CD4-positive, alpha-beta T cell (primary cell): ENCODE data around the gene GPR137. TPM values are rescaled to one million over a fixed set of nuclear protein-coding genes. Genes with fewer than 3 reads are reported as not detected.

Experiments used
- ATAC-seq: fragments of 200-7000 bp; cut with Tn5 transposase; one replicate; pipeline ENCODE4 v1.10.0; 2022; ENCODE audit warnings: mild to moderate bottlenecking; ENCODE audit not compliant: poor library complexity
- CTCF ChIA-PET: fragments of 350-600 bp; sonication (Branson Sonifier 250); formaldehyde crosslinking; loops from one replicate; lab custom pipeline; 2021; ENCODE audit warnings: antibody characterized with exemption, inconsistent platforms; lab: Charles Lee
- POLR2A ChIA-PET: fragments of 350-600 bp; sonication (Branson Sonifier 250); formaldehyde crosslinking; loops from one replicate; lab custom pipeline; 2021; ENCODE audit warnings: antibody characterized with exemption, inconsistent platforms; lab: Charles Lee
- DNase-seq, 14 experiments: peaks; one replicate each; pipeline ENCODE4 v3.0.0-alpha.2; 2013 to 2020; ENCODE audit warnings: mixed read lengths in 2 of 14
- H3K27ac ChIP-seq, 2 donors: one replicate each; pipeline versions ENCODE4 v1.5.1 to v1.7.0; 2013; ENCODE audit warnings: low read length in 2 of 2, low read depth in 1 of 2, mild to moderate bottlenecking in 1 of 2
- H3K27me3 ChIP-seq, 2 experiments: 1 replicate in 1 of 2; 2 replicates in 1 of 2; pipeline versions ENCODE4 v1.6.1 to v1.7.0; 2013; ENCODE audit warnings: low read length in 2 of 2, control low read depth in 1 of 2, mild to moderate bottlenecking in 1 of 2, moderate library complexity in 1 of 2; ENCODE audit not compliant: insufficient read depth in 2 of 2, control insufficient read depth in 1 of 2
- H3K36me3 ChIP-seq: one replicate; pipeline ENCODE4 v1.6.1; 2013; ENCODE audit warnings: low read length, control low read depth; ENCODE audit not compliant: insufficient read depth
- H3K4me1 ChIP-seq: one replicate; pipeline ENCODE4 v1.6.1; 2013; ENCODE audit warnings: low read length, control low read depth; ENCODE audit not compliant: insufficient read depth
- H3K4me3 ChIP-seq: one replicate; pipeline ENCODE4 v1.5.1; 2013; ENCODE audit warnings: mild to moderate bottlenecking, low read length, moderate library complexity
- H3K9me3 ChIP-seq, 2 experiments: 1 replicate in 1 of 2; 2 replicates in 1 of 2; pipeline versions ENCODE4 v1.6.1 to v1.7.0; 2013; ENCODE audit warnings: low read length in 2 of 2, mild to moderate bottlenecking in 2 of 2, control low read depth in 1 of 2, moderate library complexity in 1 of 2; ENCODE audit not compliant: control insufficient read depth in 1 of 2, insufficient read depth in 1 of 2
- H3K27ac Mint-ChIP-seq: one replicate; pipeline ENCODE4 v1.8.0; 2020; ENCODE audit warnings: mixed read lengths
- H3K27me3 Mint-ChIP-seq: one replicate; pipeline ENCODE4 v1.8.0; 2021; ENCODE audit warnings: mixed read lengths
- H3K36me3 Mint-ChIP-seq: one replicate; pipeline ENCODE4 v1.8.0; 2021; ENCODE audit warnings: low read depth, mixed read lengths
- H3K4me1 Mint-ChIP-seq: one replicate; pipeline ENCODE4 v1.8.0; 2021; ENCODE audit warnings: low read depth, mixed read lengths
- H3K4me3 Mint-ChIP-seq: one replicate; pipeline ENCODE4 v1.8.0; 2020; ENCODE audit warnings: mild to moderate bottlenecking, mixed read lengths
- H3K9me3 Mint-ChIP-seq: one replicate; pipeline ENCODE4 v1.8.0; 2020; ENCODE audit warnings: mixed read lengths
- CTCF ChIP-seq: fragments of 200-600 bp; IDR thresholded peaks from one replicate; pipeline ENCODE4 v1.8.0; 2022; ENCODE audit warnings: antibody characterized with exemption, mild to moderate bottlenecking
- intact Hi-C, 2 experiments: fragments of 100-400 bp; cut with DNase I in 1 of 2; cut with micrococcal nuclease in 1 of 2; formaldehyde crosslinking; loops; one replicate each; pipeline versions ENCODE4 v1.15.1 to v1.9.0; 2023 to 2025; cut with DNase I, micrococcal nuclease
- total RNA-seq, 174 experiments: library from RNA in 2 of 174; stranded (reverse) in 2 of 174; gene quantifications; one replicate each; pipeline ENCODE4 v1.2.3 and lab custom pipeline; 2021 to 2026

GPR137 gene
- total RNA-seq, 2 experiments from 2014 or later, result 13.8 to 16.6 TPM

GRCh38 chr11:64275031-64275800 is 10.4 kb upstream of the GPR137 start:
- intact Hi-C loops, result no loop called here
- H3K4me1 ChIP-seq, result peaks cover 21% of the 10 kb centered on the region
- H3K27ac ChIP-seq, result no peak overlapping the region
- CTCF ChIA-PET, result interaction anchor here (0.6 to 1.6 kb wide), 4 partner anchors 24 to 1452 kb away, joined by 3 to 5 read pairs (median 3); partner anchors contain the start of gene PLCB3
- Mint-ChIP-seq H3K4me3 (peak overlapping the region; percentile 25), H3K9me3 (no peaks in the 10 kb centered on the region), H3K27me3 (peaks cover 3% of the 10 kb centered on the region), H3K4me1 (peaks cover 12% of the 10 kb centered on the region), H3K27ac (no peak overlapping the region), H3K36me3 (peaks cover 19% of the 10 kb centered on the region)
- no peak for TF ChIP-seq CTCF
- POLR2A ChIA-PET, result interaction anchor here (1.0 kb wide), 1 partner anchor 68 kb away, joined by 3 read pairs; no protein-coding TSS in a partner anchor
- DNase-seq (no peak), ATAC-seq (no peak)
- no peaks in the 10 kb centered on the region for H3K27me3 ChIP-seq
- peaks cover 22% of the 10 kb centered on the region for H3K36me3 ChIP-seq
- H3K4me3 ChIP-seq, result no peak overlapping the region
- no peaks in the 10 kb centered on the region for H3K9me3 ChIP-seq

- Mint-ChIP-seq H3K4me3 (no peak overlapping the region), H3K9me3 (no peaks in the 10 kb centered on the region), H3K4me1 (peaks cover 9% of the 10 kb centered on the region), H3K27ac (no peak overlapping the region), H3K36me3 (peaks cover 13% of the 10 kb centered on the region), H3K27me3 (no peaks in the 10 kb centered on the region)
- Histone ChIP-seq H3K36me3 (peaks cover 22% of the 10 kb centered on the region), H3K4me3 (no peak overlapping the region), H3K27me3 (no peaks in the 10 kb centered on the region), H3K4me1 (peaks cover 15% of the 10 kb centered on the region), H3K27ac (no peak overlapping the region), H3K9me3 (no peaks in the 10 kb centered on the region)
- intact Hi-C loops, result no loop called here
- POLR2A ChIA-PET, result interaction anchor here (1.0 kb wide), 1 partner anchor 68 kb away, joined by 3 read pairs; no protein-coding TSS in a partner anchor
- DNase-seq (no peak), ATAC-seq (no peak)
- TF ChIP-seq CTCF, result no peak
- CTCF ChIA-PET, result interaction anchor here (1.3 to 1.6 kb wide), 3 partner anchors 24 to 29 kb away, joined by 3 to 5 read pairs (median 3); partner anchors contain the start of gene PLCB3
Measured at GRCh38 chr11:64275841-64276240, 9.8 kb upstream of the GPR137 start.

GRCh38 chr11:64276653-64277431 is 8.8 kb upstream of the GPR137 start:
- POLR2A ChIA-PET, result interaction anchor here (1.0 kb wide), 1 partner anchor 69 kb away, joined by 3 read pairs; no protein-coding TSS in a partner anchor
- ATAC-seq (no peak), DNase-seq (no peak)
- peaks cover 8% of the 10 kb centered on the region for H3K4me1 Mint-ChIP-seq
- peaks cover 6% of the 10 kb centered on the region for H3K36me3 Mint-ChIP-seq
- no peak overlapping the region for H3K4me3 ChIP-seq
- no peak overlapping the region for H3K27ac ChIP-seq
- intact Hi-C loops, result no loop called here
- no peaks in the 10 kb centered on the region for H3K27me3 Mint-ChIP-seq
- no peak for TF ChIP-seq CTCF
- no peaks in the 10 kb centered on the region for H3K9me3 ChIP-seq
- CTCF ChIA-PET, result interaction anchor here (1.3 kb wide), 1 partner anchor 24 kb away, joined by 3 read pairs; no protein-coding TSS in a partner anchor
- H3K27ac Mint-ChIP-seq, result no peak overlapping the region
- no peaks in the 10 kb centered on the region for H3K9me3 Mint-ChIP-seq
- H3K4me3 Mint-ChIP-seq, result no peak overlapping the region
- H3K4me1 ChIP-seq, result peaks cover 11% of the 10 kb centered on the region
- H3K27me3 ChIP-seq, result no peaks in the 10 kb centered on the region
- H3K36me3 ChIP-seq, result peaks cover 23% of the 10 kb centered on the region
